ENCODE results near the gene RNF207. TPM values are rescaled to one million over a fixed set of nuclear protein-coding genes. Genes with fewer than 3 reads are reported as not detected.

The RNF207 gene
- total and polyA plus RNA-seq, 2 of the 13 experiments (the other 11 are each of a cell fraction or from before 2014, with no cell fraction given) = 9.8 to 15.9 TPM

- ChIA-PET CTCF (ENCODE audit: low intra/inter-chr PET ratio, low total read pairs) (no interaction called here), POLR2A (interaction anchor here (0.8 to 1.1 kb wide), 2 partner anchors 9 to 37 kb away, joined by 3 read pairs; no protein-coding TSS in a partner anchor)
- H3K27me3 ChIP-seq (ENCODE audit: control insufficient read depth in 1 of 2, insufficient read depth in 2 of 2, low read length in 2 of 2) = peaks cover 11 to 40% of the 10 kb centered on the region in 2 experiments; a peak in 4 of 5 replicates
- no peak overlapping the region for H3K9ac ChIP-seq (ENCODE audit: insufficient read depth, low read depth, low read length)
- in situ Hi-C loops (cut with HindIII; ENCODE audit: extremely low pct_ligation_motif_present, low pct_unique_long_range_greater_than_20kb) = loop anchor here (10.0 kb wide), 1 partner anchor 173 kb away; the partner anchor contains the start of gene HES2
- ATAC-seq (no peak), DNase-seq (ENCODE audit: low spot score) (no peak), FAIRE-seq (no peak)
- H3K4me2 ChIP-seq (ENCODE audit: low read depth, low read length) = peak overlapping the region; percentile 27; the same call in 1 of the 2 replicates
- H3K4me3 ChIP-seq (replicated peaks in 1 of 3; ENCODE audit: insufficient read depth in 1 of 3, low read depth in 2 of 3, low read length in 3 of 3) = peak overlapping the region; percentile 9 to 16 (median 16); a peak in 2 of 6 replicates
- 43% methylated on average over 8 of the region's 99 CpGs for WGBS (ENCODE audit: low lambda C conversion rate)
- no peak overlapping the region for H2AFZ ChIP-seq (ENCODE audit: low read length)
- H4K20me1 ChIP-seq (ENCODE audit: insufficient read depth, low read length) = 0 out of 2 replicates have a peak, but pooled peaks cover 5% of the 10 kb centered on the region
- peaks cover 60% of the 10 kb centered on the region for H3K4me1 ChIP-seq (ENCODE audit: insufficient read depth, low read length)
- no peak overlapping the region for H3K27ac ChIP-seq (ENCODE audit: extremely low read length, insufficient read depth, low read length)
- BruUV-seq (replicated peaks) = no TSS peak
- no peaks in the 10 kb centered on the region for H3K79me2 ChIP-seq (ENCODE audit: insufficient read depth, low read length)
- no peaks in the 10 kb centered on the region for H3K9me3 ChIP-seq (ENCODE audit: low read length)
- no peaks in the 10 kb centered on the region for H3K36me3 ChIP-seq (replicated peaks in 1 of 2; ENCODE audit: control insufficient read depth in 1 of 2, insufficient read depth in 2 of 2, low read length in 2 of 2)
- intact Hi-C loops (cut with micrococcal nuclease; ENCODE audit: unreplicated experiment) = loop anchor here (2.0 to 10.0 kb wide), 2 partner anchors 37 to 137 kb away; no protein-coding TSS in a partner anchor
- no peak for TF ChIP-seq KLF12 (CRISPR knock-in tag; IDR thresholded peaks at IDR 0.05; ENCODE audit: borderline replicate concordance)
- TF ChIP-seq ZNF142 (CRISPR knock-in tag; IDR thresholded peaks at IDR 0.05) = no peak
- TF ChIP-seq AKAP8 (CRISPR knock-in tag; IDR thresholded peaks at IDR 0.05) = no peak
- no peak for TF ChIP-seq ZNF24 (IDR thresholded peaks at IDR 0.05)
- no peak for TF ChIP-seq HOXA5 (CRISPR knock-in tag; IDR thresholded peaks at IDR 0.05)
- TF ChIP-seq ZBTB42 (CRISPR knock-in tag; IDR thresholded peaks at IDR 0.05) = 0 out of 2 replicates have a peak, but pooled peaks have one; percentile 56
- TF ChIP-seq ZNF737 (CRISPR knock-in tag; IDR thresholded peaks at IDR 0.05; ENCODE audit: borderline replicate concordance) = no peak
- no peak for TF ChIP-seq ZNF12 (CRISPR knock-in tag; IDR thresholded peaks at IDR 0.05)
- TF ChIP-seq ZBTB14 (CRISPR knock-in tag; IDR thresholded peaks at IDR 0.05) = no peak
- TF ChIP-seq ZNF687 (CRISPR knock-in tag; IDR thresholded peaks at IDR 0.05) = peak; percentile 22; the same call in 1 of the 2 replicates
- no peak for TF ChIP-seq ZNF678 (CRISPR knock-in tag; IDR thresholded peaks at IDR 0.05)
These were observed 36.2 kb downstream of the RNF207 start for GRCh38 chr1:6241887-6242740.
